Ovary (tissue), 9 donors: ENCODE results near the gene SOX6. TPM values are rescaled to one million over a fixed set of nuclear protein-coding genes. Genes with fewer than 3 reads are reported as not detected.

Experiments
- DNase-seq, 5 donors: peaks; one replicate each; pipeline ENCODE4 v3.0.0-alpha.2; 2019 to 2020
- H3K27ac ChIP-seq, 2 donors: fragments of 200-600 bp; one replicate each; pipeline versions ENCODE4 v1.5.1 to v1.8.0; 2019 to 2022
- H3K27me3 ChIP-seq: fragments of 200-600 bp; one replicate; pipeline ENCODE4 v1.8.0; 2022
- H3K36me3 ChIP-seq: fragments of 200-600 bp; sonication (generic); one replicate; pipeline ENCODE4 v1.5.1; 2019
- H3K4me1 ChIP-seq: one replicate; pipeline ENCODE4 v1.8.1; 2013; ENCODE audit warnings: mild to moderate bottlenecking, moderate library complexity; ENCODE audit not compliant: insufficient read depth
- H3K4me3 ChIP-seq: fragments of 200-600 bp; sonication (generic); one replicate; pipeline ENCODE4 v1.5.1; 2017
- H3K9me3 ChIP-seq, 2 donors: fragments of 200-600 bp in 1 of 2; sonication (generic) in 1 of 2; one replicate each; pipeline versions ENCODE4 v1.5.1 to v1.8.1; 2013 to 2019; ENCODE audit warnings: mild to moderate bottlenecking in 1 of 2, moderate library complexity in 1 of 2
- CTCF ChIP-seq, 3 donors: fragments of 450-650 bp in 2 of 3; fragments of 200-600 bp in 1 of 3; IDR thresholded peaks; one replicate each; pipeline versions ENCODE4 v1.5.1 to v1.8.0; 2016 to 2022; ENCODE audit warnings: antibody characterized with exemption in 3 of 3, mild to moderate bottlenecking in 1 of 3
- EP300 ChIP-seq: sonication (generic); formaldehyde crosslinking; IDR thresholded peaks from one replicate; pipeline ENCODE4 v1.6.1; 2017; ENCODE audit warnings: antibody characterized with exemption
- POLR2A ChIP-seq: fragments of 450-650 bp; IDR thresholded peaks from one replicate; pipeline ENCODE4 v1.6.1; 2017; ENCODE audit warnings: antibody characterized with exemption, mild to moderate bottlenecking, moderate library complexity
- WGBS, 3 donors: extraction: QIAGEN DNeasy Blood & Tissue Kit in 1 of 3; methylation state at CpG; one replicate each; pipeline versions ENCODE4 v1.1.5 to v1.1.7; 2013 to 2017; 5-methylcytosine and 5-hydroxymethylcytosine counted together
- intact Hi-C, 4 donors: fragments of 100-400 bp; cut with DNase I; formaldehyde crosslinking; loops; one replicate each; pipeline versions ENCODE4 v1.11.0 to v1.15.1; 2022 to 2023
- polyA plus RNA-seq, 2 donors: library from polyadenylated mRNA; stranded (reverse); fragments of 200-250 nt in 1 of 2; fragments of 350-450 nt in 1 of 2; fragmentation: Illumina TruSeq in 1 of 2; extraction: RNeasy Lipid Tissue Mini Kit (QIAGEN cat#74804) in 1 of 2; gene quantifications; one replicate each; pipeline ENCODE4 v1.2.3, GENCODE V29; 2013 to 2014
- total RNA-seq, 7 donors: library from RNA; depleted of rRNA in 2 of 7; stranded (reverse); fragments of >200 nt in 2 of 7; fragmentation: NEBNext Ultra II Directional in 3 of 7; extraction: Animal tissue kit (Norgen Biotek cat#: 25700) in 3 of 7; gene quantifications; one replicate each; pipeline versions ENCODE4 v1.1.0 to v1.2.4, GENCODE V29; 2016 to 2023
- donor health status: DM: no; HTN: no; CAD: no; lungs with moderate emphysema.
- donor health status: DM: no; HTN: no; CAD: no.
- donor health status: Bipolar disorder and iron deficiency.
- donor health status: DM: yes; HTN: yes; CAD: no.
- donor health status: DM: no; HTN: no; CAD: no.
- donor health status: DM: yes; HTN: yes; CAD: no.

Gene SOX6
- total and polyA plus RNA-seq, 9 donors, result 0.61 to 29.4 (median 4.7) TPM

GRCh38 chr11:15977116-15977515 lies 379.2 kb downstream of the SOX6 start:
- TF ChIP-seq CTCF (IDR thresholded peaks at IDR 0.05) (no peak), EP300 (no peak), POLR2A (no peak)
- Histone ChIP-seq H3K36me3 (no peaks in the 10 kb centered on the region), H3K4me3 (no peak overlapping the region), H3K9me3 (no peaks in the 10 kb centered on the region), H3K4me1 (no peaks in the 10 kb centered on the region), H3K27me3 (no peaks in the 10 kb centered on the region), H3K27ac (no peak overlapping the region)
- intact Hi-C loops, result no loop called here
- no peak for DNase-seq
- 80 to 98% (median 94%) methylated on average over 4 of the region's 4 CpGs for WGBS, 3 donors

GRCh38 chr11:15976433-15977045 lies 379.8 kb downstream of the SOX6 start:
- no peak for DNase-seq
- Histone ChIP-seq H3K27ac (no peak overlapping the region), H3K4me3 (no peak overlapping the region), H3K36me3 (no peaks in the 10 kb centered on the region), H3K27me3 (no peaks in the 10 kb centered on the region), H3K9me3 (no peaks in the 10 kb centered on the region), H3K4me1 (no peaks in the 10 kb centered on the region)
- intact Hi-C loops, result no loop called here
- no peak for TF ChIP-seq EP300
- TF ChIP-seq POLR2A, result no peak
- no peak for TF ChIP-seq CTCF (IDR thresholded peaks at IDR 0.05)
- WGBS, 3 donors, result 51 to 56% (median 54%) methylated on average over 7 of the region's 7 CpGs

GRCh38 chr11:15975742-15976141 lies 380.6 kb downstream of the SOX6 start:
- WGBS, 3 donors, result 23 to 41% (median 30%) methylated on average over 2 of the region's 2 CpGs
- TF ChIP-seq CTCF (IDR thresholded peaks at IDR 0.05) (no peak), POLR2A (no peak), EP300 (no peak)
- intact Hi-C loops, result no loop called here

GRCh38 chr11:15972838-15973237 lies 383.5 kb downstream of the SOX6 start:
- Histone ChIP-seq H3K36me3 (no peaks in the 10 kb centered on the region), H3K9me3 (no peaks in the 10 kb centered on the region), H3K27ac (no peak overlapping the region), H3K27me3 (no peaks in the 10 kb centered on the region), H3K4me1 (peaks cover 2% of the 10 kb centered on the region), H3K4me3 (no peak overlapping the region)
- TF ChIP-seq POLR2A (no peak), EP300 (no peak)
- no peak for DNase-seq
- intact Hi-C loops, result no loop called here
- WGBS, 3 donors, result 89 to 92% (median 91%) methylated on average over 5 of the region's 5 CpGs

More at GRCh38 chr11:15975742-15976141, 380.6 kb downstream of the SOX6 start:
- DNase-seq, result no peak
- H3K36me3 ChIP-seq, result no peaks in the 10 kb centered on the region
- no peak overlapping the region for H3K27ac ChIP-seq
- no peaks in the 10 kb centered on the region for H3K9me3 ChIP-seq
- no peaks in the 10 kb centered on the region for H3K4me1 ChIP-seq
- H3K4me3 ChIP-seq, result no peak overlapping the region
- no peaks in the 10 kb centered on the region for H3K27me3 ChIP-seq

DNA sequence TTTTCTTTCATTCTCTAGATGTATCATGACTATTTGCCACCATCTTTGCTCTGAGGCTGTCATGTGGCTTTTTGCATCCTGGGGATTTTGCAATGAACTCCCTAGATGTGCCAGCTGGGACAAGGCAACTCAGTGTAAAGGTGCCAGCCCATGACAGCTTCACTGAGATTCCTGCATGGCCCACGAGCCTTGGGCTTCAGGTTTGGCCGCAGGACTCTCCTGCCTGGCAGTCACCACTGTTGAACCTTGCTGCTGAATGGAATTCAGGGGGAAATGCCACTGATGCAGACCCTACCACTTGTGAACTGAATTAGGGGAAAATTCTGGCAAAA lies 385.2 kb downstream of the SOX6 start:
- intact Hi-C loops, result no loop called here
- WGBS, 3 donors, result 93 to 98% (median 96%) methylated on average over 2 of the region's 2 CpGs
- Histone ChIP-seq H3K4me3 (no peak overlapping the region), H3K4me1 (peaks cover 2% of the 10 kb centered on the region), H3K27ac (no peak overlapping the region), H3K36me3 (no peaks in the 10 kb centered on the region), H3K9me3 (no peaks in the 10 kb centered on the region), H3K27me3 (no peaks in the 10 kb centered on the region)
- TF ChIP-seq CTCF (IDR thresholded peaks at IDR 0.05) (no peak), POLR2A (no peak), EP300 (no peak)
- no peak for DNase-seq
